Central memory CD8-positive, alpha-beta T cell (primary cell): ENCODE data around the gene PTGR3.
A peak's percentile ranks its signal among the peaks of the same experiment; 100 is the strongest.

Source experiments
- ATAC-seq: fragments of 150-1000 bp; cut with Tn5 transposase; replicated peaks from 2 replicates; pipeline ENCODE4 v1.10.0; 2022; ENCODE audit warnings: mild to moderate bottlenecking, moderate FRiP score, moderate number of reproducible peaks; ENCODE audit not compliant: poor library complexity, severe bottlenecking; ENCODE audit errors: extremely low read depth
- DNase-seq, 2 donors: peaks; one replicate each; pipeline ENCODE4 v3.0.0; 2021; ENCODE audit warnings: low spot score in 2 of 2
- H3K27ac Mint-ChIP-seq: one replicate; pipeline ENCODE4 v1.8.0; 2022; ENCODE audit warnings: low read depth, mild to moderate bottlenecking, moderate library complexity, mixed read lengths
- H3K27me3 Mint-ChIP-seq: one replicate; pipeline ENCODE4 v1.8.0; 2022; ENCODE audit warnings: mixed read lengths
- H3K36me3 Mint-ChIP-seq: one replicate; pipeline ENCODE4 v1.8.0; 2022; ENCODE audit warnings: mild to moderate bottlenecking, moderate library complexity, mixed read lengths; ENCODE audit not compliant: insufficient read depth
- H3K4me1 Mint-ChIP-seq: one replicate; pipeline ENCODE4 v1.8.0; 2022; ENCODE audit warnings: mixed read lengths
- H3K4me3 Mint-ChIP-seq: one replicate; pipeline ENCODE4 v1.8.0; 2022; ENCODE audit warnings: mild to moderate bottlenecking, moderate library complexity, mixed read lengths
- H3K9me3 Mint-ChIP-seq: one replicate; pipeline ENCODE4 v1.8.0; 2022; ENCODE audit warnings: mixed read lengths

The PTGR3 gene

GRCh38 chr18:75218065-75218923 is 9.4 kb upstream of the PTGR3 start:
- no peaks in the 10 kb centered on the region for H3K27me3 Mint-ChIP-seq
- H3K4me3 Mint-ChIP-seq, result no peak overlapping the region
- peak overlapping the region; percentile 87 for H3K27ac Mint-ChIP-seq
- H3K36me3 Mint-ChIP-seq, result peaks cover 6% of the 10 kb centered on the region
- ATAC-seq, result no peak
- H3K9me3 Mint-ChIP-seq, result no peaks in the 10 kb centered on the region
- DNase-seq, result no peak
- H3K4me1 Mint-ChIP-seq, result peaks cover 63% of the 10 kb centered on the region

- Mint-ChIP-seq H3K27ac (peak overlapping the region; percentile 87), H3K36me3 (peaks cover 9% of the 10 kb centered on the region), H3K27me3 (no peaks in the 10 kb centered on the region), H3K9me3 (no peaks in the 10 kb centered on the region), H3K4me3 (peak overlapping the region; percentile 70), H3K4me1 (peaks cover 67% of the 10 kb centered on the region)
- DNase-seq, result no peak
- ATAC-seq, result no peak
These were observed 8.2 kb upstream of the PTGR3 start for GRCh38 chr18:75216911-75217689.

GRCh38 chr18:75216212-75216910 is 7.4 kb upstream of the PTGR3 start:
- Mint-ChIP-seq H3K27ac (peak overlapping the region; percentile 87), H3K36me3 (peaks cover 9% of the 10 kb centered on the region), H3K27me3 (no peaks in the 10 kb centered on the region), H3K4me1 (peaks cover 67% of the 10 kb centered on the region), H3K9me3 (no peaks in the 10 kb centered on the region), H3K4me3 (peak overlapping the region; percentile 70)
- DNase-seq (no peak), ATAC-seq (peak; percentile 82)

GRCh38 chr18:75215663-75216062 is 6.7 kb upstream of the PTGR3 start:
- Mint-ChIP-seq H3K27me3 (no peaks in the 10 kb centered on the region), H3K27ac (no peak overlapping the region), H3K36me3 (peaks cover 13% of the 10 kb centered on the region), H3K4me1 (peaks cover 70% of the 10 kb centered on the region), H3K9me3 (no peaks in the 10 kb centered on the region), H3K4me3 (peak overlapping the region; percentile 70)
- no peak for DNase-seq
- ATAC-seq, result no peak

GRCh38 chr18:75214766-75215510 is 6.0 kb upstream of the PTGR3 start:
- Mint-ChIP-seq H3K9me3 (no peaks in the 10 kb centered on the region), H3K27me3 (no peaks in the 10 kb centered on the region), H3K36me3 (peaks cover 18% of the 10 kb centered on the region), H3K27ac (no peak overlapping the region), H3K4me1 (peaks cover 70% of the 10 kb centered on the region), H3K4me3 (peak overlapping the region; percentile 70)
- DNase-seq (no peak), ATAC-seq (no peak)

GRCh38 chr18:75214332-75214690 is 5.4 kb upstream of the PTGR3 start:
- DNase-seq (no peak), ATAC-seq (no peak)
- Mint-ChIP-seq H3K4me3 (peak overlapping the region; percentile 29), H3K36me3 (peaks cover 18% of the 10 kb centered on the region), H3K27ac (no peak overlapping the region), H3K27me3 (no peaks in the 10 kb centered on the region), H3K9me3 (no peaks in the 10 kb centered on the region), H3K4me1 (peaks cover 69% of the 10 kb centered on the region)

GRCh38 chr18:75213611-75214331 is 4.8 kb upstream of the PTGR3 start:
- Mint-ChIP-seq H3K27me3 (no peaks in the 10 kb centered on the region), H3K27ac (no peak overlapping the region), H3K4me1 (peaks cover 69% of the 10 kb centered on the region), H3K36me3 (peaks cover 18% of the 10 kb centered on the region), H3K9me3 (no peaks in the 10 kb centered on the region), H3K4me3 (peak overlapping the region; percentile 29)
- DNase-seq (no peak), ATAC-seq (no peak)

- Mint-ChIP-seq H3K27ac (peak overlapping the region; percentile 90), H3K9me3 (no peaks in the 10 kb centered on the region), H3K4me1 (peaks cover 69% of the 10 kb centered on the region), H3K4me3 (peak overlapping the region; percentile 85), H3K36me3 (peaks cover 24% of the 10 kb centered on the region), H3K27me3 (no peaks in the 10 kb centered on the region)
- ATAC-seq, result no peak
- DNase-seq, result no peak
These were observed 3.8 kb upstream of the PTGR3 start for GRCh38 chr18:75212751-75213090.

- peak overlapping the region; percentile 90 for H3K27ac Mint-ChIP-seq
- peaks cover 69% of the 10 kb centered on the region for H3K4me1 Mint-ChIP-seq
- H3K4me3 Mint-ChIP-seq, result peak overlapping the region; percentile 85
- H3K9me3 Mint-ChIP-seq, result no peaks in the 10 kb centered on the region
- DNase-seq, result no peak
- no peaks in the 10 kb centered on the region for H3K27me3 Mint-ChIP-seq
- ATAC-seq, result no peak
- peaks cover 24% of the 10 kb centered on the region for H3K36me3 Mint-ChIP-seq
These were observed 3.2 kb upstream of the PTGR3 start for GRCh38 chr18:75211953-75212750.

GRCh38 chr18:75211626-75211952 is 2.6 kb upstream of the PTGR3 start:
- H3K4me3 Mint-ChIP-seq, result peak overlapping the region; percentile 98
- peaks cover 24% of the 10 kb centered on the region for H3K36me3 Mint-ChIP-seq
- DNase-seq, result no peak
- H3K27ac Mint-ChIP-seq, result peak overlapping the region; percentile 99
- peaks cover 69% of the 10 kb centered on the region for H3K4me1 Mint-ChIP-seq
- ATAC-seq, result no peak
- H3K27me3 Mint-ChIP-seq, result no peaks in the 10 kb centered on the region
- no peaks in the 10 kb centered on the region for H3K9me3 Mint-ChIP-seq

- Mint-ChIP-seq H3K36me3 (peaks cover 22% of the 10 kb centered on the region), H3K27ac (peak overlapping the region; percentile 99), H3K9me3 (no peaks in the 10 kb centered on the region), H3K4me3 (peak overlapping the region; percentile 98), H3K4me1 (peaks cover 69% of the 10 kb centered on the region), H3K27me3 (no peaks in the 10 kb centered on the region)
- no peak for ATAC-seq
- DNase-seq, result peak; percentile 19 to 31
These were observed 2.2 kb upstream of the PTGR3 start for GRCh38 chr18:75211002-75211621.
